ENCODE measurements around the gene TRIM2. TPM values are rescaled to one million over a fixed set of nuclear protein-coding genes. Genes with fewer than 3 reads are reported as not detected.

Gene TRIM2
- total RNA-seq, 1 experiment from 2014 or later: 41.4 TPM

- TF ChIP-seq REST (IDR thresholded peaks at IDR 0.05; ENCODE audit: low read depth) (no peak), SRF (IDR thresholded peaks at IDR 0.05; ENCODE audit: low read depth) (no peak), SIN3A (IDR thresholded peaks at IDR 0.05; ENCODE audit: low read depth) (no peak)
Measured at GRCh38 chr4:153322791-153323190, 118.5 kb downstream of the TRIM2 start (continued).

- no peaks in the 10 kb centered on the region for H3K79me2 ChIP-seq (ENCODE audit: insufficient read depth, low read length)
- no peak overlapping the region for H3K4me3 ChIP-seq (replicated peaks in 1 of 2; ENCODE audit: low read depth in 1 of 2, low read length in 2 of 2)
- no peak overlapping the region for H3K27ac ChIP-seq (ENCODE audit: low read depth, low read length)
- ATAC-seq (no peak), DNase-seq (ENCODE audit: low read depth, low spot score) (no peak)
- no peak overlapping the region for H3K4me2 ChIP-seq (ENCODE audit: low read length)
- H3K9ac ChIP-seq (ENCODE audit: low read length): no peak overlapping the region
- POLR2A ChIA-PET: no interaction called here
- peaks cover 7 to 12% of the 10 kb centered on the region in 2 experiments; a peak in 3 of 4 replicates for H3K4me1 ChIP-seq (ENCODE audit: control insufficient read depth in 1 of 2, insufficient read depth in 2 of 2, low read length in 2 of 2)
- CTCF ChIA-PET: no interaction called here
- no peaks in the 10 kb centered on the region for H3K27me3 ChIP-seq (ENCODE audit: insufficient read depth, low read length)
- intact Hi-C loops (cut with micrococcal nuclease): no loop called here
- no peaks in the 10 kb centered on the region for H3K36me3 ChIP-seq (ENCODE audit: control insufficient read depth in 1 of 2, insufficient read depth in 2 of 2, low read length in 2 of 2)
- H3K9me2 ChIP-seq (ENCODE audit: insufficient read depth): no peaks in the 10 kb centered on the region
- no peak overlapping the region for H2AFZ ChIP-seq (ENCODE audit: low read depth, low read length, poor library complexity, severe bottlenecking)
- no peak for TF ChIP-seq SP1 (IDR thresholded peaks at IDR 0.05; ENCODE audit: low read depth)
- no peak for TF ChIP-seq CTCF (IDR thresholded peaks at IDR 0.05 in 2 of 3, conservative IDR thresholded peaks at IDR 0.05 in 1 of 3; ENCODE audit: borderline replicate concordance in 1 of 3, insufficient read depth in 1 of 3, low read depth in 2 of 3, low read length in 2 of 3)
- no peak for TF ChIP-seq CEBPB (IDR thresholded peaks at IDR 0.05; ENCODE audit: low read depth)
- no peak for TF ChIP-seq ATF3 (IDR thresholded peaks at IDR 0.05)
- no peak for TF ChIP-seq JUND (IDR thresholded peaks at IDR 0.05)
- TF ChIP-seq SIN3A (IDR thresholded peaks at IDR 0.05; ENCODE audit: low read depth): no peak
- BruUV-seq (replicated peaks): no TSS peak
- H3K9me3 ChIP-seq (ENCODE audit: control insufficient read depth in 1 of 2, insufficient read depth in 1 of 2, low read depth in 1 of 2, low read length in 2 of 2): no peaks in the 10 kb centered on the region
- H4K20me1 ChIP-seq (ENCODE audit: insufficient read depth): no peaks in the 10 kb centered on the region
- RAD21 ChIA-PET (ENCODE audit: low non-redundant PET in 1 of 2, low total read pairs in 2 of 2, uncharacterized antibody in 2 of 2, unreplicated experiment in 2 of 2): no interaction called here
Measured at GRCh38 chr4:153324046-153324445, 119.8 kb downstream of the TRIM2 start.

All from HCT116 (cell line).